GM12875 (cell line): Measurements from ENCODE around the gene TCF7L2.

Source experiments
- H3K4me3 ChIP-seq: one replicate; pipeline ENCODE4 v1.5.1; 2011; ENCODE audit warnings: low read depth, low read length, control low read depth
- TF ChIP-seq, protein P1 (sequence below): IDR thresholded peaks from 2 replicates; pipeline ENCODE4 v1.5.1; 2011; ENCODE audit warnings: low read depth, mild to moderate bottlenecking, control low read depth, inconsistent platforms, low read length, moderate library complexity, borderline replicate concordance; ENCODE audit not compliant: insufficient read depth

The TCF7L2 gene

DNA sequence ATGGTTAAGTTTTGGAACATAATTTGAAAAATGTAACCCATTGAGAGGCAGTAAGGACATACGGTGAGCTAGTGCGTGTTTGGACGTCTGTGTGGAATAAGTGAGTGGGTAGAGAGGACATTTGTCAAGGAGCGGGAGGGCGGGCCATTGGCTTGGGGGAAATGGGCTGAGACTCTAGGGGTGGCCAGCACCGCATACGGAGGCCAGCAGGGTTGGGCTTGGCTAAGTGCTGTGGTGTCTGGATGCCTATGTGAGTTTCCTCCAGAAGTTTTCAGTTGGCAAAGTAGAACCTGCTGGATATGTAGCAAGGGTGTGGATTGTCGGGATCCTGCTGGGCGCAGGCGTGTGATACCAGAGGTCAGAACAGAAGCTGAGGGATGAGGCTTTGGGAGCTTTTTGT is 103.0 kb downstream of the TCF7L2 start:
- TF ChIP-seq, protein P1, sequence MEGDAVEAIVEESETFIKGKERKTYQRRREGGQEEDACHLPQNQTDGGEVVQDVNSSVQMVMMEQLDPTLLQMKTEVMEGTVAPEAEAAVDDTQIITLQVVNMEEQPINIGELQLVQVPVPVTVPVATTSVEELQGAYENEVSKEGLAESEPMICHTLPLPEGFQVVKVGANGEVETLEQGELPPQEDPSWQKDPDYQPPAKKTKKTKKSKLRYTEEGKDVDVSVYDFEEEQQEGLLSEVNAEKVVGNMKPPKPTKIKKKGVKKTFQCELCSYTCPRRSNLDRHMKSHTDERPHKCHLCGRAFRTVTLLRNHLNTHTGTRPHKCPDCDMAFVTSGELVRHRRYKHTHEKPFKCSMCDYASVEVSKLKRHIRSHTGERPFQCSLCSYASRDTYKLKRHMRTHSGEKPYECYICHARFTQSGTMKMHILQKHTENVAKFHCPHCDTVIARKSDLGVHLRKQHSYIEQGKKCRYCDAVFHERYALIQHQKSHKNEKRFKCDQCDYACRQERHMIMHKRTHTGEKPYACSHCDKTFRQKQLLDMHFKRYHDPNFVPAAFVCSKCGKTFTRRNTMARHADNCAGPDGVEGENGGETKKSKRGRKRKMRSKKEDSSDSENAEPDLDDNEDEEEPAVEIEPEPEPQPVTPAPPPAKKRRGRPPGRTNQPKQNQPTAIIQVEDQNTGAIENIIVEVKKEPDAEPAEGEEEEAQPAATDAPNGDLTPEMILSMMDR = no peak
- no peak overlapping the region for H3K4me3 ChIP-seq

DNA sequence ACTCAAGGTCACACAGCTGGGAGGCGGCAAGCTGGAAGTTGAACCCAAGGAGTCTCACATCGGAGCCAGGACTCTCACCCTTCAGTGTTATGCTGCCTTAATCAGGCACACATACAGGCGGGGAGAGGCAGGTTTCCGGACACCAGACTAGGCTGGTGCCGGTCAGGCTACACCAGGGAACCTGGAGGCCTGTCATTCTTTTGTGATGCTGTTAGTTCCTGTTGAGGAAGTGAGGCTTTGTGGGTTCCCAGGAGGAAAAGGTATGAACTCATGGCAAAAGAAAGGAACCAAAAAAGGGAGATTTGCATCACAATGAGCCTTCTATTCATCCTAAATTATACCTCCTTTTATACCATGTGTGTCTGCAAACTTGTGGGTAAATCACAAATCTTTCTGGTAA is 103.8 kb downstream of the TCF7L2 start:
- H3K4me3 ChIP-seq = no peak overlapping the region

DNA sequence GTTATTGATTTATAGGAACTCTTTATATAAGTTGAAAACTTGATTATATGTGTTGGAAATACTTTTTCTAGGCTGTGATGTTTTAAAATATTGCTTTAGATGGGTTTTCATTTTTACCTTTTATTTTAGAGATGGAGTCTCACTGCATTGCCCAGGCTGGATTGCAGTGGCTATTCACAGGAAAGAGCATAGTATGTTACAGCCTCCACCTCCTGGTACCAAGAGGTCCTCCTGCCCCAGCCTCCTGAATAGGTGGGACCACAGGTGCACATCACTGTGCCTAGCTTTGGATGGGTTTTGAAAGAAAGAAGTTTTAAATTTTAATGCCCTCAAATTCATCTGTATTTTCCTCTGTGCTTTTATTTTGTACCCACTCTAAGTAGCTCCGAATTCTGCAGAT is 105.4 kb downstream of the TCF7L2 start:
- TF ChIP-seq, protein P1 = no peak
- H3K4me3 ChIP-seq = no peak overlapping the region

More for the DNA sequence above, 103.8 kb downstream of the TCF7L2 start:
- TF ChIP-seq, protein P1 = no peak

DNA sequence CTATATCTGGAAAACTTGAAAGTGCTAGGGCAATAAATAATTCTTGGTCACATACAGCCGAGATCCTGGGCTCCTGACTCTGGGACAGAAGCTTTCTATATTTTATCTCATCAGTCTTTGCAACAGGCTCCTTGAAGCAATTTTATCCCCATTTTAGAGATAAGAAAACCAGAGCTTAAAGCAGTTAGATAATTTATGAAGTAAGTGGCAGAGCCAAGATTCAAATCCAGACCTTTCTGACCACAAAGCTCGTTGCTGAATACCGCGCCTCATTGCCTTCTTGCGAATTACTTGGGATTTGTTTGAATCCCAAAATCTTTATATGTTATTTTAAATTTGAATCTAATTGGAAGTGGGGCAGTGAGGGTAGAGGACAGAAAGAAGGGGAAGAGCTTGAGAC is 106.0 kb downstream of the TCF7L2 start:
- TF ChIP-seq, protein P1 = no peak
- no peak overlapping the region for H3K4me3 ChIP-seq

DNA sequence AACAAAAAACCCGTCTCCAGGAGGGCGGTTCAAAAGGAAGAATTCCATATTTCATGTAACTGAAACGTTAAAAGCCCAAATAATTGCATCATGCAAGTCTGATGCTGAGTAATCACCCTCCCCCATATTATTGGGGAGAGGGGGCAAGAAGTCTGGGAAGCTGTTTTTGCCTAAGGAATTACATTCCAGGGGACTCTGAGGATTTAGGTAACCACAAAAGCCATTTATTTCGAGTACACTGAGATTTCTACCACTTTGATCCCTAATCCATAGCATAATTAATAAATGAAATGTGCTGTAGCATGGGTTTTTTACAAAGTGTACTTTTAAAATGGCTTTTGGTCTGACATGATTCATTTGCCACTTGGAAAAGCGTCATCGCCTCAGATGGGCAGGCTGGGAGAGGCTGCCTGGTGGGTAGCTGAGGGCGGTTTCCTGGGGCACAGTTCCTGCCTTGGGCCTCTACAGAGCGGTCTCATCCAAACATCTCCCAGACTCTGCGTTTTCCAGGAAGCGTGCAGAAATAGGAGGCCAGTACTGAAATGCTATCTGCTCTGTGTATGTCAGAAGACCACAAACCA is 106.5 kb downstream of the TCF7L2 start:
- H3K4me3 ChIP-seq = no peak overlapping the region
- TF ChIP-seq, protein P1 = no peak

DNA sequence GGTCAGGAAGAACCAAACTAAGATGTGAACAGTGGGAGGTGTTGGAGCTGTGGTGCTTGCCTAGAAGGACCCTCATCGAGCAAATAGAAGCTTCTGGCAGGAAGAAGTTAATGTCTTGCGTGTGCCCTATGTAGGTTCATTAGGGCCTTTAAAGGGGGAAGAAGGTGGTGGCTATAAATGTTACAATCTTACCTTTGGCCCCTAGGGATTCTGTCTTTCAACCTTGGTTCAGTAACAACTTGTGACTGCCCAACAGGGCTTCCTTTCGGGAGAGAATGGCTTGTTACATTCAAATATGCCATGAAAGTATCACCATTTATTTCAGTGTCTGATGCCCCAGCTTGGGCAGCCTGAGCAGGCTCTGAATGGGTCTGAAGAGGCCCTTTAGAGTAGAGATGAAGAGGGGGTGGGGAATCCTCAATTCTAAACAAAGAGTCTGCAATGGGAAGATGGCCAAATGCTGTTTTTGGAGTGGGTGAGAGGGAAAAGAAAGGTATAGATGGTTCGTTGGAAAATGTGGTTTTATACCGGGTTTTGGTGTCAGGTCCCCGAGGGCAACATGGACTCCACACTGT is 108.0 kb downstream of the TCF7L2 start:
- TF ChIP-seq, protein P1 = no peak

More for the DNA sequence above, 108.0 kb downstream of the TCF7L2 start:
- no peak overlapping the region for H3K4me3 ChIP-seq
